Kidney capillary endothelial cell (primary cell): ENCODE results near the gene CHCHD6.
A peak's percentile ranks its signal among the peaks of the same experiment; 100 is the strongest.

Source experiments
- DNase-seq: peaks from one replicate; pipeline ENCODE4 v3.0.0-alpha.2; 2018; ENCODE audit warnings: low spot score

CHCHD6 gene

GRCh38 chr3:126944089-126944965 is 240.3 kb downstream of the CHCHD6 start:
- no peak for DNase-seq

- DNase-seq: no peak
Observed at GRCh38 chr3:126945171-126945721, 241.2 kb downstream of the CHCHD6 start.

- no peak for DNase-seq
Observed at GRCh38 chr3:126945891-126946290, 241.9 kb downstream of the CHCHD6 start.

GRCh38 chr3:126946405-126946804 is 242.4 kb downstream of the CHCHD6 start:
- no peak for DNase-seq

GRCh38 chr3:126947429-126947828 is 243.4 kb downstream of the CHCHD6 start:
- DNase-seq: no peak

- DNase-seq: no peak
Observed at GRCh38 chr3:126948980-126949535, 245.0 kb downstream of the CHCHD6 start.

- DNase-seq: no peak
Observed at GRCh38 chr3:126951561-126951960, 247.5 kb downstream of the CHCHD6 start.

GRCh38 chr3:126952261-126952982 is 248.4 kb downstream of the CHCHD6 start:
- no peak for DNase-seq

- DNase-seq: no peak
Observed at GRCh38 chr3:126952983-126953660, 249.1 kb downstream of the CHCHD6 start.

GRCh38 chr3:126954141-126954842 is 250.3 kb downstream of the CHCHD6 start:
- DNase-seq: no peak

- DNase-seq: no peak
Observed at GRCh38 chr3:126955004-126955790, 251.2 kb downstream of the CHCHD6 start.

GRCh38 chr3:126956361-126956760 is 252.3 kb downstream of the CHCHD6 start:
- no peak for DNase-seq

- DNase-seq: no peak
Observed at GRCh38 chr3:126956866-126957650, 253.0 kb downstream of the CHCHD6 start.

GRCh38 chr3:126957776-126958637 is 254.0 kb downstream of the CHCHD6 start:
- DNase-seq: no peak

GRCh38 chr3:126958638-126959085 is 254.6 kb downstream of the CHCHD6 start:
- DNase-seq: no peak

GRCh38 chr3:126959136-126959920 is 255.3 kb downstream of the CHCHD6 start:
- DNase-seq: no peak

GRCh38 chr3:126959921-126960603 is 256.0 kb downstream of the CHCHD6 start:
- peak; percentile 87 for DNase-seq
